GM19240 (cell line): Measurements from ENCODE around the gene RNU1-3.
"Not testable (repeated sequence)": the region's sequence is repeated elsewhere in the genome, so short reads cannot be mapped to it uniquely, and the experiment has no call there.

Experiments
- DNase-seq: peaks from one replicate; pipeline ENCODE4 v3.0.0; 2011; ENCODE audit warnings: low spot score; ENCODE audit not compliant: insufficient read length

RNU1-3 gene

GRCh38 chr1:16621300-16621658 lies 45.5 kb downstream of the RNU1-3 start:
- DNase-seq: no peak

- not testable (repeated sequence) for DNase-seq
These were observed 46.8 kb downstream of the RNU1-3 start for GRCh38 chr1:16619803-16620501.

DNA sequence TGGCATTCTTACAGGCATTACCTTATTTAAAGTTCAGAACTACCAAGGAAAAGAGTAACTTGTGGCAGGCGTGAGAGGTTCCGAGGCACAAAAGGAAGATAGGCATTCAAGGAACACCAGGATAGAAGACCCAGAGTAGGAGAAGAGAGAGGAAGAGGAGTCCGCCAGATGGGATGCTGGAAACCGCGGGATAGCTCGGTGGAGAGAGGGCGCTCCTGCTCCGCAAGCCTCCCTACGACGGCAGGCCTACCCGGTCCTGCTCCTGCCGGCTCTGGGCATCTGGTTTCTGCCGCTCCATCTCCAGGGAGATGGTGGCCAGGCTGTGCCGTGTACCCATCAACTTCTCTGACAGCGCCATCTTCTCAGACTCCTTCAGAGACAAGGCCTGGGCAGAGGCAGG lies 48.0 kb downstream of the RNU1-3 start:
- no peak for DNase-seq

DNA sequence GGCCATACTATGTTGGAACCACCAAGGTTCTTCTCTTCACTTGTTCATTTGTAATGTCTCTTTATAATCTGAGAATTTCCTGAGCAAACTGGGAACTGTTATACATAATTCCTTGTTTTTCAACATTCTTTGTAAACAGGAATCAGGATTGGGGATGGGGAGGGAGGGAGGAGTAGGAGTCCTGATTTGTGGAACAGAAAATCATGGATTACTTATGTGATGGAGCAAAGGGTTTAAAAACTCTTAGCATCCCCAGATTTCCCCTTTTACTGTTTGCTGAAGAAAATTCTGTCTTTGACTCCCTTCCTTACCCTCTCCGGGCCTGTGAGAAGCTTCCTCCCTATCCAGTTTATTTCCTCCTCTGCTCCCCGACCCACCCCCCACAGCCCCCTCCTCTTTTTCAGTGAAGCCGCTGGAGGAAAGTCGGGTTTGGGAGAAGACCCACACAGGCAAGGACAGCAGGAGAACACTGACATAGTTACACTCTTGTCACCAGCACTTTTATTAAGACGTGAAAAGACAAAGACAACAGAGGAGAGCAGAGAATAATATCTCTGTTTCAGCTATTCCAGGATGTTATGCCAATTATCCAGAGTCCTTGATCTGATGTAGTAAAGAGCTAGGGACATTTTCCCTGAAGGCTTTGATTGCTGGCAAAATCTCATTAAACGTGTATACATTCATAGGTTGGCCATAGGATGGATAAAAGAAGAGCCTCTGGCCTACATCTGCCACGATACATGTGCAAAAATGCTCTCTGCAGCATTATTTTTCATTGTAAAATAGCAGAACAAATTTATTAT lies 48.8 kb downstream of the RNU1-3 start:
- no peak for DNase-seq

DNA sequence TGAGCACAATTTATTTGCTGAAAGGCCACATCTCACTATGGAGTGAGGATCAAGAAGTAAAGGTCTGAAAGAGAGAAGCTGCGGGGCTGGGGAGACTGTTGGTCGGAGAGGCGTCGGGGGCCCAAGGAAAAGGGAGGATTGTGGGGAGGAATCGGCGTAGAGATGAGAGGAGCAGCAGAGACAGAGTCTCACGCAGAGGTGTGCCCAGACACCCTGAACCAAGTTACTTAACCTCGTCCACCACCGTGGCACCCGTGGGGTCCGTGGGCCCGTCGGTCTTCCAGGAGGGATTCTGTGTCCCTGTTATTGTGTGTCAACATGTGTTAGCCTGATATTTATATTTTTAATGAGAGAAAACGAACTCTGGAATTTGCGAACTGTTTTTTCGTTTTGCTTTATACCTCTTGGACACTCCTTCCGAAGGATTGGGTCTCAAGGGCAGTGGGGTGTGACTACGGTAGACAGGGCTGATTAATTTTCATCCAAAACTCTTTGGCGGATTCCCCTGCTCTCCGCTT lies 49.6 kb downstream of the RNU1-3 start:
- no peak for DNase-seq
